OCI-LY1 (cell line): ENCODE results near the gene SNX32.

Experiments
- H2AFZ ChIP-seq: fragments of 200-600 bp; sonication (generic), shearing (Covaris generic); 2 replicates; pipeline ENCODE4 v1.6.0; 2014; ENCODE audit warnings: antibody characterized with exemption, mild to moderate bottlenecking, low read length
- H3F3A ChIP-seq: fragments of 200-600 bp; sonication (generic), shearing (Covaris generic); 2 replicates; pipeline ENCODE4 v1.6.0; 2014; ENCODE audit warnings: mild to moderate bottlenecking, antibody characterized with exemption, low read length, moderate library complexity; ENCODE audit not compliant: insufficient read depth
- H3K27ac ChIP-seq: fragments of 200-600 bp; sonication (generic); 2 replicates; pipeline ENCODE4 v1.5.1; 2014; ENCODE audit warnings: low read length, mixed run types, mild to moderate bottlenecking, low read depth; ENCODE audit not compliant: poor library complexity, severe bottlenecking
- H3K27me3 ChIP-seq: fragments of 200-600 bp; sonication (generic); 2 replicates; pipeline ENCODE4 v1.6.0; 2014; ENCODE audit warnings: antibody characterized with exemption, mild to moderate bottlenecking, low read length, moderate library complexity; ENCODE audit not compliant: insufficient read depth
- H3K36me3 ChIP-seq: fragments of 200-600 bp; sonication (generic); 2 replicates; pipeline ENCODE4 v1.6.1; 2014; ENCODE audit warnings: mild to moderate bottlenecking, antibody characterized with exemption, low read length, moderate library complexity, mixed read lengths; ENCODE audit not compliant: insufficient read depth
- H3K4me1 ChIP-seq: fragments of 200-600 bp; sonication (generic); 2 replicates; pipeline ENCODE4 v1.5.1; 2014; ENCODE audit warnings: mild to moderate bottlenecking, low read length, moderate library complexity; ENCODE audit not compliant: insufficient read depth, severe bottlenecking
- H3K4me2 ChIP-seq: fragments of 200-600 bp; sonication (generic), shearing (Covaris generic); 2 replicates; pipeline ENCODE4 v1.6.1; 2014; ENCODE audit warnings: low read length
- H3K4me3 ChIP-seq: fragments of 200-600 bp; sonication (generic); 2 replicates; pipeline ENCODE4 v1.5.1; 2014; ENCODE audit warnings: low read length, low read depth, mild to moderate bottlenecking, mixed read lengths; ENCODE audit not compliant: poor library complexity, severe bottlenecking
- H3K79me2 ChIP-seq: fragments of 200-600 bp; shearing (Covaris generic); 2 replicates; pipeline ENCODE4 v1.6.1; 2016; ENCODE audit warnings: mixed run types, low read length, mixed read lengths; ENCODE audit not compliant: insufficient read depth
- H3K9ac ChIP-seq: fragments of 200-600 bp; sonication (generic), shearing (Covaris generic); 2 replicates; pipeline ENCODE4 v1.6.1; 2014; ENCODE audit warnings: mild to moderate bottlenecking, low read length, mixed read lengths
- H3K9me2 ChIP-seq: fragments of 200-600 bp; sonication (generic), shearing (Covaris generic); 2 replicates; pipeline ENCODE4 v1.6.1; 2014; ENCODE audit warnings: low read depth, mild to moderate bottlenecking, low read length, mixed read lengths
- H3K9me3 ChIP-seq: fragments of 200-600 bp; shearing (Covaris generic); 2 replicates; pipeline ENCODE4 v1.6.1; 2014; ENCODE audit warnings: low read length, mixed read lengths
- H4K20me1 ChIP-seq: fragments of 200-600 bp; sonication (generic), shearing (Covaris generic); 2 replicates; pipeline ENCODE4 v1.6.0; 2016; ENCODE audit warnings: mild to moderate bottlenecking, low read length; ENCODE audit not compliant: insufficient read depth
- EZH2 ChIP-seq: fragments of 200-600 bp; sonication (generic), shearing (Covaris generic); IDR thresholded peaks from 2 replicates; pipeline ENCODE4 v1.8.0; 2017; ENCODE audit warnings: borderline replicate concordance, mixed run types, mild to moderate bottlenecking, antibody characterized with exemption, low read length, moderate library complexity, mixed read lengths
- TF ChIP-seq, protein P1 (sequence below): fragments of 200-600 bp; sonication (generic), shearing (Covaris generic); IDR thresholded peaks from 2 replicates; pipeline ENCODE4 v1.5.1; 2017; ENCODE audit warnings: mild to moderate bottlenecking, antibody characterized with exemption, low read length, moderate library complexity, mixed read lengths

SNX32 gene

DNA sequence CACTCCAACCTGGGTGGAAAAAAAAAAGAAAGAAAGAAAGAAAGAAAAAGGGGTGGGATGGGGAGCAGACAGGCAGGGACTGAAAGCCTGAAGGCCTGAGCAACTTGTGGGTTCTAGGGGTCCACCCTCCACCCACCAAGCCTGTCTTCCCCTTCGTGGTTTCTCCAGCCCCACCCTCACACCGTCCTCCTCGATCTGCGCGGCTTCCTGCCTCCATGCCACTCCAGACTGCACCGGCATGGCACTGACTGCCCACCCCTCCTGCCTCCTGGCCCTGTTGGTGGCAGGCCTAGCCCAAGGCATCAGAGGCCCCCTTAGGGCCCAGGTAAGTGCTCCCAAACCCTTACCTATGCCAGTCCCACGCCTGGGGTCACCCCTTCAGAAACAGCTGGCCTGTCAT is 45.9 kb downstream of the SNX32 start, which contains the start of gene CTSW:
Gene CTSW, plus strand, starts transcription at position 221 of the 400 bp plus-strand sequence. Its CDS starts 18 bp downstream, at position 239.
- H3K27me3 ChIP-seq, result no peaks in the 10 kb centered on the region
- no peak within 1 kb of the TSS for H3K9ac ChIP-seq

DNA sequence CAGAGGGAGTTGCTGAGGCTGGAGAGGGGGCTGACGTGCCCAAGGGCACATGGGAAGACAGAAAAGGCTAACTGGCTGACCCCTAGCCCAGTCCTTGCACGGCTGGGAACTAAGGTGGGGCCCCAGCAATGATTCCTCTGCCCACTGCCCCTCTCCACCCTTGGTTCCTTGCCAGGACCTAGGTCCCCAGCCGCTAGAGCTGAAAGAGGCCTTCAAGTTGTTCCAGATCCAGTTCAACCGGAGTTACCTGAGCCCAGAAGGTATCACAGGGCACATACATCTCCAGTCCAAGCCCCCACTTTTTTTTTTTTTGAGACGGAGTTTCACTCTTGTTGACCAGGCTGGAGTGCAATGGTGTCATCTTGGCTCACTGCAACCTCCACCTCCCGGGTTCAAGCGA is 46.3 kb downstream of the SNX32 start:
- no peaks in the 10 kb centered on the region for H3F3A ChIP-seq
- no peak overlapping the region for H3K4me3 ChIP-seq
- H3K9me2 ChIP-seq, result no peaks in the 10 kb centered on the region
- no peak overlapping the region for H3K9ac ChIP-seq
- no peaks in the 10 kb centered on the region for H3K27me3 ChIP-seq
- H3K4me1 ChIP-seq, result peaks cover 3% of the 10 kb centered on the region
- no peaks in the 10 kb centered on the region for H3K79me2 ChIP-seq
- H3K27ac ChIP-seq, result no peak overlapping the region
- H3K9me3 ChIP-seq, result no peaks in the 10 kb centered on the region
- H2AFZ ChIP-seq, result no peak overlapping the region
- no peak overlapping the region for H3K4me2 ChIP-seq
- H3K36me3 ChIP-seq, result peaks cover 27% of the 10 kb centered on the region
- TF ChIP-seq EZH2, result no peak
- TF ChIP-seq, protein P1, sequence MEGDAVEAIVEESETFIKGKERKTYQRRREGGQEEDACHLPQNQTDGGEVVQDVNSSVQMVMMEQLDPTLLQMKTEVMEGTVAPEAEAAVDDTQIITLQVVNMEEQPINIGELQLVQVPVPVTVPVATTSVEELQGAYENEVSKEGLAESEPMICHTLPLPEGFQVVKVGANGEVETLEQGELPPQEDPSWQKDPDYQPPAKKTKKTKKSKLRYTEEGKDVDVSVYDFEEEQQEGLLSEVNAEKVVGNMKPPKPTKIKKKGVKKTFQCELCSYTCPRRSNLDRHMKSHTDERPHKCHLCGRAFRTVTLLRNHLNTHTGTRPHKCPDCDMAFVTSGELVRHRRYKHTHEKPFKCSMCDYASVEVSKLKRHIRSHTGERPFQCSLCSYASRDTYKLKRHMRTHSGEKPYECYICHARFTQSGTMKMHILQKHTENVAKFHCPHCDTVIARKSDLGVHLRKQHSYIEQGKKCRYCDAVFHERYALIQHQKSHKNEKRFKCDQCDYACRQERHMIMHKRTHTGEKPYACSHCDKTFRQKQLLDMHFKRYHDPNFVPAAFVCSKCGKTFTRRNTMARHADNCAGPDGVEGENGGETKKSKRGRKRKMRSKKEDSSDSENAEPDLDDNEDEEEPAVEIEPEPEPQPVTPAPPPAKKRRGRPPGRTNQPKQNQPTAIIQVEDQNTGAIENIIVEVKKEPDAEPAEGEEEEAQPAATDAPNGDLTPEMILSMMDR, result no peak
- no peaks in the 10 kb centered on the region for H4K20me1 ChIP-seq

More for the DNA sequence above, 45.9 kb downstream of the SNX32 start, which contains the start of gene CTSW:
- Histone ChIP-seq H3F3A (no peaks in the 10 kb centered on the region), H3K4me1 (no peaks in the 10 kb centered on the region), H3K79me2 (no peaks in the 10 kb centered on the region), H3K9me2 (no peaks in the 10 kb centered on the region), H4K20me1 (no peaks in the 10 kb centered on the region), H3K9me3 (no peaks in the 10 kb centered on the region), H3K36me3 (peaks cover 25% of the 10 kb centered on the region), H3K4me2 (no peak within 1 kb of the TSS), H3K27ac (no peak within 1 kb of the TSS), H3K4me3 (no peak within 1 kb of the TSS), H2AFZ (no peak within 1 kb of the TSS)
- no peak for TF ChIP-seq EZH2
- TF ChIP-seq, protein P1, result no peak

DNA sequence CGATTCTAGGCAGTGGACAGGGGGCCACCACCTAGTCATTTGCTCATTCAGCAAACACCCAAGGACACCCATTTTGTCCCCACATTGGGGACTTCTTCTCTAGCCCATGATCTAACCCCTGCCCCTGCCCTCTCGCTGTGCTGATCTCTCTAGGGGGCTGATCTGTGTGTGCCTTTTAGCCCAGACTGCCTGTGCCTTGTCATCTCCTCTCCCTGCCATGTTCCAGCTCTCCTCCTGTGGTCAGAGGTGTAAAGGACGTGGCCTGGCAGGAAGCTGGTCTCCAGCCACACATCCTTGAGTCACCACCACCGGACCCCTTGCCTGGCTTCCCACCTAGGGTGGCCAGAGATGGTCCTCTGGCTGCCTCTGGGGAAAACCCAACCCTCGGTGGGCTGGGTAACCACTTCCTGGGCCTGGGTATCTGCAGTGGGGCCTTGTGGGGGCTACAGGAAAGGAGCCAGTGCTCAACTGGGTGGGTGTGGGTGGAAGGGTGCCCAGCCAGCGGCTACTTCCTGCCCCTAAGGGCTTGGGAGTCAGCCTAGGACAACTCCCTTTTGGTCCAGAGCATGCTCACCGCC is 47.2 kb downstream of the SNX32 start:
- H3K9me3 ChIP-seq, result no peaks in the 10 kb centered on the region
- no peaks in the 10 kb centered on the region for H4K20me1 ChIP-seq
- peaks cover 35% of the 10 kb centered on the region for H3K36me3 ChIP-seq
- H3F3A ChIP-seq, result no peaks in the 10 kb centered on the region
- H3K4me3 ChIP-seq, result no peak overlapping the region
- TF ChIP-seq EZH2, result no peak
- TF ChIP-seq, protein P1, result no peak
- H3K4me2 ChIP-seq, result no peak overlapping the region
- no peak overlapping the region for H3K27ac ChIP-seq
- no peaks in the 10 kb centered on the region for H3K79me2 ChIP-seq
- peaks cover 5% of the 10 kb centered on the region for H3K4me1 ChIP-seq
- no peak overlapping the region for H3K9ac ChIP-seq
- no peaks in the 10 kb centered on the region for H3K9me2 ChIP-seq
- no peaks in the 10 kb centered on the region for H3K27me3 ChIP-seq
- no peak overlapping the region for H2AFZ ChIP-seq
